Measurements from ENCODE around the gene PHACTR3. TPM values are rescaled to one million over a fixed set of nuclear protein-coding genes. Genes with fewer than 3 reads are reported as not detected.

The PHACTR3 gene
- total RNA-seq, 1 experiment from 2014 or later = 0.10 TPM

GRCh38 chr20:59810449-59811187 is 206.3 kb downstream of the PHACTR3 start:
- H3K4me3 ChIP-seq (ENCODE audit: low read depth in 2 of 2, low read length in 2 of 2) = no peak overlapping the region
- no peaks in the 10 kb centered on the region for H3K9me3 ChIP-seq (ENCODE audit: control insufficient read depth, insufficient read depth, low read depth, low read length)
- H3K27me3 ChIP-seq (ENCODE audit: control insufficient read depth, insufficient read depth, low read length) = peaks cover 5% of the 10 kb centered on the region
- ChIA-PET POLR2A (no interaction called here), CTCF (no interaction called here)
- BruUV-seq (replicated peaks) = no TSS peak
- H3K27ac ChIP-seq (ENCODE audit: low read length) = no peak overlapping the region
- no peaks in the 10 kb centered on the region for H3K4me1 ChIP-seq (ENCODE audit: control insufficient read depth, insufficient read depth, low read length)
- no peak for DNase-seq (ENCODE audit: low read depth, low spot score)
- in situ Hi-C loops (cut with HindIII; ENCODE audit: low pct_unique_long_range_greater_than_20kb, low sequenced_read_pairs) = no loop called here
- no peak for ATAC-seq
- no peaks in the 10 kb centered on the region for H3K36me3 ChIP-seq (ENCODE audit: control insufficient read depth, insufficient read depth, low read length)
- no peak for TF ChIP-seq CTCF (IDR thresholded peaks at IDR 0.05)
- TF ChIP-seq TCF7L2 (IDR thresholded peaks at IDR 0.05; ENCODE audit: low read depth, low read length) = no peak
- no peak for TF ChIP-seq POLR2AphosphoS5 (IDR thresholded peaks at IDR 0.05; ENCODE audit: low read depth, low read length)
- TF ChIP-seq REST (IDR thresholded peaks at IDR 0.05; ENCODE audit: insufficient read depth in 1 of 2, low read depth in 2 of 2, low read length in 1 of 2) = no peak
- TF ChIP-seq SIN3A (IDR thresholded peaks at IDR 0.05; ENCODE audit: borderline replicate concordance, insufficient read depth, low read depth, low read length) = no peak
- intact Hi-C loops (cut with micrococcal nuclease; ENCODE audit: unreplicated experiment) = no loop called here

- CTCF ChIA-PET = no interaction called here
- no peak for ATAC-seq
- in situ Hi-C loops (cut with HindIII; ENCODE audit: low pct_unique_long_range_greater_than_20kb, low sequenced_read_pairs) = no loop called here
Observed at GRCh38 chr20:59811681-59812171, 207.4 kb downstream of the PHACTR3 start.

More at GRCh38 chr20:59811681-59812171, 207.4 kb downstream of the PHACTR3 start:
- no TSS peak for BruUV-seq (replicated peaks)
- DNase-seq (ENCODE audit: low read depth, low spot score) = no peak
- Histone ChIP-seq H3K4me1 (ENCODE audit: control insufficient read depth, insufficient read depth, low read length) (no peaks in the 10 kb centered on the region), H3K9me3 (ENCODE audit: control insufficient read depth, insufficient read depth, low read depth, low read length) (no peaks in the 10 kb centered on the region), H3K27me3 (ENCODE audit: control insufficient read depth, insufficient read depth, low read length) (peaks cover 5% of the 10 kb centered on the region), H3K36me3 (ENCODE audit: control insufficient read depth, insufficient read depth, low read length) (no peaks in the 10 kb centered on the region), H3K27ac (ENCODE audit: low read length) (no peak overlapping the region), H3K4me3 (ENCODE audit: low read depth in 2 of 2, low read length in 2 of 2) (no peak overlapping the region)
- intact Hi-C loops (cut with micrococcal nuclease; ENCODE audit: unreplicated experiment) = no loop called here
- TF ChIP-seq CTCF (IDR thresholded peaks at IDR 0.05) (no peak), TCF7L2 (IDR thresholded peaks at IDR 0.05; ENCODE audit: low read depth, low read length) (no peak), SIN3A (IDR thresholded peaks at IDR 0.05; ENCODE audit: borderline replicate concordance, insufficient read depth, low read depth, low read length) (no peak), REST (IDR thresholded peaks at IDR 0.05; ENCODE audit: insufficient read depth in 1 of 2, low read depth in 2 of 2, low read length in 1 of 2) (no peak), POLR2AphosphoS5 (IDR thresholded peaks at IDR 0.05; ENCODE audit: low read depth, low read length) (no peak)
- POLR2A ChIA-PET = no interaction called here
